WTC11 (cell line): ENCODE measurements around the gene HTR7. TPM values are rescaled to one million over a fixed set of nuclear protein-coding genes. Genes with fewer than 3 reads are reported as not detected.

Experiments used
- ATAC-seq: fragments of 200-7000 bp; cut with Tn5 transposase; 2 replicates; pipeline ENCODE4 v1.10.0; 2021; ENCODE audit warnings: mild to moderate bottlenecking, moderate library complexity
- CTCF ChIA-PET: fragments of 300-600 bp; sonication (Branson Sonifier 250); formaldehyde crosslinking; loops from one replicate; lab custom pipeline; 2021; ENCODE audit warnings: antibody characterized with exemption; lab: Charles Lee
- POLR2A ChIA-PET: fragments of 350-600 bp; sonication (Branson Sonifier 250); formaldehyde crosslinking; loops from one replicate; lab custom pipeline; 2021; ENCODE audit warnings: antibody characterized with exemption; lab: Charles Lee
- DNase-seq: peaks from one replicate; pipeline ENCODE4 v3.0.0; 2021; ENCODE audit warnings: low spot score
- H3K27ac Mint-ChIP-seq: 2 replicates; pipeline ENCODE4 v1.8.0; 2021; ENCODE audit warnings: mixed read lengths
- H3K27me3 Mint-ChIP-seq: 2 replicates; pipeline ENCODE4 v1.8.0; 2021; ENCODE audit warnings: low read depth, mild to moderate bottlenecking, moderate library complexity, mixed read lengths
- H3K36me3 Mint-ChIP-seq: 2 replicates; pipeline ENCODE4 v1.8.0; 2021; ENCODE audit warnings: mixed read lengths
- H3K4me1 Mint-ChIP-seq: 2 replicates; pipeline ENCODE4 v1.8.0; 2022; ENCODE audit warnings: mixed read lengths
- H3K4me3 Mint-ChIP-seq: 2 replicates; pipeline ENCODE4 v1.8.0; 2021; ENCODE audit warnings: mild to moderate bottlenecking, moderate library complexity, mixed read lengths
- H3K9me3 Mint-ChIP-seq: 2 replicates; pipeline ENCODE4 v1.8.0; 2021; ENCODE audit warnings: mixed read lengths
- ARID4B ChIP-seq: sonication (generic); formaldehyde crosslinking; IDR thresholded peaks from 2 replicates; pipeline ENCODE4 v1.8.0; 2023; ENCODE audit warnings: missing genetic modification reagents, mild to moderate bottlenecking, borderline replicate concordance
- ATF2 ChIP-seq: sonication (generic); formaldehyde crosslinking; IDR thresholded peaks from 2 replicates; pipeline ENCODE4 v1.8.1; 2022; ENCODE audit warnings: low read depth, missing genetic modification reagents, borderline replicate concordance
- ATF6 ChIP-seq: sonication (generic); formaldehyde crosslinking; IDR thresholded peaks from 2 replicates; pipeline ENCODE4 v1.8.1; 2023; ENCODE audit warnings: mild to moderate bottlenecking, missing genetic modification reagents
- E2F1 ChIP-seq: sonication (generic); formaldehyde crosslinking; IDR thresholded peaks from 2 replicates; pipeline ENCODE4 v1.8.0; 2022; ENCODE audit warnings: mild to moderate bottlenecking, missing genetic modification reagents
- E2F4 ChIP-seq: sonication (generic); formaldehyde crosslinking; IDR thresholded peaks from 2 replicates; pipeline ENCODE4 v1.8.1; 2022; ENCODE audit warnings: low read depth, mild to moderate bottlenecking, moderate library complexity, missing genetic modification reagents, borderline replicate concordance
- FOXK1 ChIP-seq: sonication (generic); formaldehyde crosslinking; IDR thresholded peaks from 2 replicates; pipeline ENCODE4 v1.8.0; 2022; ENCODE audit warnings: mild to moderate bottlenecking, moderate library complexity, missing genetic modification reagents
- MLX ChIP-seq: sonication (generic); formaldehyde crosslinking; IDR thresholded peaks from 2 replicates; pipeline ENCODE4 v1.8.1; 2023; ENCODE audit warnings: mild to moderate bottlenecking, missing genetic modification reagents, moderate library complexity
- MXD4 ChIP-seq: fragments of 250-450 bp; sonication (Bioruptor Pico); IDR thresholded peaks from 2 replicates; pipeline ENCODE4 v1.8.0; 2021; ENCODE audit warnings: mild to moderate bottlenecking, moderate library complexity, borderline replicate concordance
- OVOL2 ChIP-seq: fragments of 250-450 bp; sonication (Bioruptor Pico); IDR thresholded peaks from 2 replicates; pipeline ENCODE4 v1.9.0; 2021; ENCODE audit warnings: mild to moderate bottlenecking, borderline replicate concordance
- PRRX2 ChIP-seq: fragments of 250-450 bp; sonication (Bioruptor Pico); IDR thresholded peaks from 2 replicates; pipeline ENCODE4 v1.8.0; 2021; ENCODE audit warnings: mild to moderate bottlenecking
- STAT6 ChIP-seq: sonication (generic); formaldehyde crosslinking; conservative IDR thresholded peaks from 2 replicates; pipeline ENCODE4 v1.8.1; 2023; ENCODE audit warnings: mild to moderate bottlenecking, low read depth, missing genetic modification reagents, moderate library complexity
- ZBTB43 ChIP-seq: sonication (generic); formaldehyde crosslinking; IDR thresholded peaks from 2 replicates; pipeline ENCODE4 v1.8.1; 2023; ENCODE audit warnings: mild to moderate bottlenecking, missing genetic modification reagents
- ZMAT4 ChIP-seq: fragments of 250-450 bp; sonication (Bioruptor Pico); IDR thresholded peaks from 2 replicates; pipeline ENCODE4 v1.9.0; 2021; ENCODE audit warnings: mild to moderate bottlenecking
- ZNF219 ChIP-seq: sonication (generic); formaldehyde crosslinking; IDR thresholded peaks from 2 replicates; pipeline ENCODE4 v1.8.0; 2023; ENCODE audit warnings: missing genetic modification reagents, mild to moderate bottlenecking, borderline replicate concordance
- ZNF232 ChIP-seq: sonication (generic); formaldehyde crosslinking; IDR thresholded peaks from 2 replicates; pipeline ENCODE4 v1.8.0; 2022; ENCODE audit warnings: mild to moderate bottlenecking, missing genetic modification reagents
- ZNF532 ChIP-seq: fragments of 250-450 bp; sonication (Bioruptor Pico); IDR thresholded peaks from 2 replicates; pipeline ENCODE4 v1.9.0; 2021; ENCODE audit warnings: mild to moderate bottlenecking, borderline replicate concordance
- total RNA-seq: library from RNA; stranded (reverse); gene quantifications from 3 replicates; pipeline ENCODE4 v1.2.3, GENCODE V29; 2021

The HTR7 gene
- total RNA-seq, 1 experiment from 2014 or later: 11.2 TPM

GRCh38 chr10:90790422-90790821 lies 67.4 kb downstream of the HTR7 start:
- Mint-ChIP-seq H3K27ac (no peak overlapping the region), H3K4me3 (no peak overlapping the region), H3K36me3 (peaks cover 5% of the 10 kb centered on the region), H3K4me1 (peaks cover 39% of the 10 kb centered on the region), H3K9me3 (peaks cover 8% of the 10 kb centered on the region), H3K27me3 (peaks cover under 1% of the 10 kb centered on the region; the same call in 1 of the 2 replicates)
- ATAC-seq (no peak), DNase-seq (no peak)
- ChIA-PET CTCF (no interaction called here), POLR2A (no interaction called here)
- TF ChIP-seq MXD4 (no peak), ARID4B (no peak), FOXK1 (CRISPR knock-in tag) (no peak), ZNF232 (CRISPR knock-in tag) (no peak), OVOL2 (CRISPR knock-in tag) (no peak), E2F1 (CRISPR knock-in tag) (no peak), ZNF532 (CRISPR knock-in tag) (no peak), ZMAT4 (CRISPR knock-in tag) (no peak), STAT6 (no peak), ZBTB43 (CRISPR knock-in tag) (no peak), E2F4 (CRISPR knock-in tag) (no peak), MLX (CRISPR knock-in tag) (no peak), ZNF219 (CRISPR knock-in tag) (no peak), ATF6 (CRISPR knock-in tag) (no peak), PRRX2 (no peak), ATF2 (CRISPR knock-in tag) (no peak)
